HK-2 (cell line): ENCODE data around the gene CCR6.

Experiments used
- DNase-seq: peaks from one replicate; pipeline ENCODE4 v3.0.0-alpha.2; 2018; ENCODE audit not compliant: unreplicated experiment

Gene CCR6

GRCh38 chr6:167120583-167120903 lies 2.4 kb upstream of the CCR6 start:
- DNase-seq = no peak

DNA sequence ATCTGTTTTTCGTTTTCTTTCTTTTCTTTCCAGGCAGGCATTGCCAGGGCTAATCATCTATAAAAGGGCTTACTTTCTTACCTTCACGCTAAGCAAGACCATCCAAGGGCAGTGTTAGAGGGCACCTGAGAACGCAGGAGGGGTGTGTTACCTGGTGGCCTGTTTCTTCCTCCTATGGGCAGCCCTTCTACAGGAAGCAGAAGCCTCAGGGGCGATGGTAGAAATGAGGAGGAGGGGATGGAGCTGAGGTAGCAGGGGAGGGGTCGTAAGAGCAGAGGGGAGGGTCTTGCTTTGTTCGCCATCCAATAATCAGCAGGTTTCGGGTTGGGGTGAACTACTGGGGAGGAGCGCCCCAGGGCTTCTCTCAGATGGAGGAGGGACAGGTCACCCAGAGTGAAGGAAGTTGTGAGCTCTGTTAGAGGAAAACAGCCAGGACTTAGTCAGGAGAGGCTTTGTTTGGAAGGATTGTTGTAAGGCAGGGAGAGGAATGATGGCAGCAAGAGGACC lies 1.5 kb upstream of the CCR6 start:
- DNase-seq = no peak

- DNase-seq = no peak
Measured at GRCh38 chr6:167122041-167122826, 662 bp upstream of the CCR6 start.

DNA sequence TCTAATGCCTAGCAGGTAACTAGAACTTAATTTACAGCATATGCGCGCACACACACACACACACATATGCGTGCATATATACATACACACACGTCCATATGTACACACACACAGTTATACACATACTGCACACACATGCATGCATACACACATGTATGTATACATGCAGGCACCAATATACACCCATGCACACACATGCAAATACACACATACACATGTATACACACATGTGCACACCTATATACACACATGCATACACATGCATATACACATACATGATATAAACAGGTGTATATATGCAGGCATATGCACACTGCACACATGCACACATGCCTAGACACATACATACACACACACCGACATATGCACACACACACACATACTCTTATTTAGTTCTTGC lies 1.9 kb downstream of the CCR6 start:
- no peak for DNase-seq

GRCh38 chr6:167125410-167125809 lies 2.5 kb downstream of the CCR6 start:
- no peak for DNase-seq

- DNase-seq = no peak
Measured at GRCh38 chr6:167125855-167126349, 3.0 kb downstream of the CCR6 start.

DNA sequence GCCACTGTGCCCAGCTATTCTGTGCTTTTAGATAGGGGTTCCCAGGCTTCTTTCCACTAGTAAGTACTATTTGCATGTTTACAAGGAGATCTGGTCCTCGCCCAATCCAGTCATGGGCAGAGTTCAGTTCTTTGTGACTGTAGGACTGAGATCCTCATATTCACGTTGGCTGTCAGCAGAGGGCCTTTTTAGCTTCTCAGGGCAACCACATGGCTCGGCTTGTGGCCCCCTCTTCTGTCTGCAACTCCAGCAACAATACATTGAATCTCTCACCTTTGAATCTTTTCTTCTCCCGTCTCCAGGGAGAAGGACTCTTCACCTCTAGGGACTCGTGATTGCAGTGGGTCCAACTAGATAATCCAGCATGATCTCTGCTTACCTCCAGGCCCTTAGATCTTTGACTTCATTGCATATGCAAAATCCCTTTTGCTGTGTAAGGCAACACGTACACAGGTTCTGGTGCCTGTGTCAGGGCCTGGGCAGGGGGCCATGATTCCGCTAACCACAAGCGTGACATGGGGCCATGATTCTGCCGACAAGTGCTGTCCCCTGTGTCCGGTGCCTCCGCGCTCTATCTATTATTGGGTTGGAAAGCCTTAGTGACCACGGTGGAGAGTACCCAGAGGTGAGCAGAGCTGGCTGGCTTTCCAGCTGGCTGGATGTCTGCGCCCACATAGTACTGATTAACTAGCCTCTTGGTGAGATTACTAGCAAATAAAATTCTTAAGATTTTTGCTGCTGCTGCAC lies 5.1 kb downstream of the CCR6 start:
- DNase-seq = peak; percentile 61

DNA sequence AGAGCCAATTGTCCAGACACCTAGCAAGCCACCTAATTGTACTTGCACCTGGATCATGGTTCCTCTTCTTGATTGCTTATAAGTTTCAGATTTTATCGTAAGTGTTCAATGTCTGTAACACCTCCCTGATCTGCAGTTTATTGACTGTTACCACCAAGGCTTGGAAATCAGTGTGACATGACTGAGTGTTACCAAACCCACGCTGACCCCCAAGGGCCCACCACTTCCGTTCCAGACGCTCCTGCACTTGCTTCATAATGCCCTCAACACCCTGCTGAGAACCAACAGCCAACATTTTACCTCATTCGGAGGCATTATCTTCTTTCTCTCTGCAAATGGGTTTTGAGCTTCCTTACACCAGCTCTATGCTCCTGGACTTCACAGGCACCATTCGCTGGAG lies 6.3 kb downstream of the CCR6 start:
- no peak for DNase-seq

DNA sequence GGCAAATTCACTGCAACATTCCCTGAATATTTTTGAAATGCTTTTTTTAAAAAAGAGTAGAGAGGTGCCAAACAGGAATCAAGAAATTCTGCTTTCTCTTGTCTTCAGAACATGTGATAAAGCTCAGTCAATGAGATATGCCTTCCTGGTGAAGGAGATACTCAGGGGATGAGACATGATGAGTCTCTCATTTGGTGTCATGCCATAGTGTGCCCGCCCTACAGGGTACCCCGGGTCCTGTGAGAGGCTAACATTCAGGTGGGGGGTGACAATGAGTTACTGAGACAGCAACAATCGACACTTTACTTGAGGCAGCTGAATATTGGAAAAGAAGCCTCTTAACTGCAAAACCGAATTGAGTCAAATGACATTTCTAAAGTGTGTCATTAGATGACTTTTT lies 6.7 kb downstream of the CCR6 start:
- no peak for DNase-seq

GRCh38 chr6:167130008-167130677 lies 7.2 kb downstream of the CCR6 start:
- DNase-seq = no peak

DNA sequence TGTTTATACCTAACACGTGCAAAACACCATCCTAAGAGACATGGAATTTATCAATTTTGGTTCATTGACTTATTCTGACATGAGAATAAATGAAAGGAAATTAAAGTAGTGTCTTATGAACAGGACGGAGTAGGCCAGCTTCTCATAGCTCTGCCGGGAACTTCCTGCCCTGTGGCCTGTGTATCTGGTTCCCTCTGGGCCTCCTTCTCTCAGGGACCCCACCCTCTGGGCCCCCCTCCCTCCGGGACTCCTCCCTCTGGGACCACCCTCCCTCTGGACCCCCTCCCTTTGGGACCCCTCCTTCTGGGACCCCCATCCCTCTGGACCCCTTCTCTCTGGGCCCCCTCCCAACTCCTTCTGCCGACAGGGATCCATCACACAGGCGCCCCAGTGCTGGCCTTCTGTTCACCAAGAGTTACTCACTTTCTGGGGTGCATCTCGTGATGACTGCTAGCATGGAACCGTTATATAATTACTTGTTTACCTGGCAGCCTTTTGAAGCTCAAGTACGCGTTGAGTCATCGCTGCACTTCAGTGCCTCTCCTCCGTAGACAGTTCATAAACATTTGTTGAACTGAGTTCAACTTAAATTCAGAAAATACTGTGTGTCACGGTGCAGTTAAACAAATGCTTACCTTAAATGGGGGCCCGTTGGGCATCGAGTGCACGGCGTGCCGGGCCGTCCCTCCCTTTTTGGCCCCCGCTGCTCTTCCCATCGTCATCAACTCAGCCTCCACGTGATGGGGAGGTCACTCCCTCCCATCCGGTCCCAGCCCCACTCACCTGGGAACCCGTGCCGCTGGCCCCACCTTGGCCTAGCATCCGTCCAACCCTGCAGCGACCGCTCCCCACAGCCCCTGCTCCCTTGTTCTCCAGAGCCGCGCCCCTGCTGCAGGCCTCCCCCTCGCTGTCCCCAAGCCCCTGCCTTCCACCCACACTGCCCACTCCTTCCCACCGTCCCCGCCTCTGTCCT lies 8.1 kb downstream of the CCR6 start:
- DNase-seq = no peak

DNA sequence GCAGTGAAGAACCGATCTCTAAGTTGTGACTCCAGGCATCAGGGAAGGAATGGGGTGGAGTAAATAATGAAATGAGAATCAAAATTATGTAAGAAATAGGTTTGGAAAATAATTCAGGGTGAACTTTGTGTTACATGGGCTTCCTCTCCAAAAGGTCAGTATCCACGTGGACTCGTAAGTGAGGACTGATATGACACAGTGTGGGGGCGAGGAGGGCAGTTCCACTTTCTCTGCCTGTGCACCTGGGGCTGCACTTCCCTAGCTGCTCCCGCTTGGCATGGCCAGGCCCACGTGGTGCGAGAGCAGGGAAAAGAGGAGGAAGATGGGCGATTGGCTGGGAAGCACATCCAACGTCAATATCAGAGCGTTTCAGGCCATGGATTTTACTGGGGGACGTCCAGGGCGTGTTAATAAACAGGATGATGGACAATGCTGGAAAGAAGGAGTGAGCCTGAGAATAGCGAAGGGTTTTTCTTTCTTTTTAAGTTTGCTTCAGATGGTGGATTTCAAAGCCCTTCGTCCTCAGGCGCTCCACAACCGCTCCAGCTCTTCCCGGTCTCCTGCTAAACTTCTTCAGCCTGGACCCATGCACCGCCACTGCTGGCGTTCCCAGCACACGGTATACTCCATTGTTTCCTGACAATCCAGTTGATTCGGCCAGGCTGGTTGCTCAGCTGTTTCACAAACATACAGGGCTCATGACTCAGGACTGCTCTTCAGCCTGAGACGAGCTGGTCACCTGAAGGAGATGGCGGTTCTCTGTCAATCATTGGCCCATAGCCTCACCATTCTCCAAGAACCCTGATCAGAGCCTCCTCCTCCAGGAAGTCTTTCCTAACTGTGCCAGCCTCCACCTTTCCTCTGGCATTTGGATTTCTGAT lies 11.8 kb downstream of the CCR6 start:
- peak; percentile 29 for DNase-seq

- DNase-seq = no peak
Measured at GRCh38 chr6:167136376-167136775, 13.5 kb downstream of the CCR6 start.

- no peak for DNase-seq
Measured at GRCh38 chr6:167137081-167137480, 14.2 kb downstream of the CCR6 start.

GRCh38 chr6:167137881-167138280 lies 15.0 kb downstream of the CCR6 start:
- DNase-seq = no peak

GRCh38 chr6:167139761-167140160 lies 16.9 kb downstream of the CCR6 start:
- DNase-seq = no peak

GRCh38 chr6:167140589-167141474 lies 17.9 kb downstream of the CCR6 start:
- no peak for DNase-seq

GRCh38 chr6:167141667-167142432 lies 19.0 kb downstream of the CCR6 start:
- peak; percentile 46 for DNase-seq

DNA sequence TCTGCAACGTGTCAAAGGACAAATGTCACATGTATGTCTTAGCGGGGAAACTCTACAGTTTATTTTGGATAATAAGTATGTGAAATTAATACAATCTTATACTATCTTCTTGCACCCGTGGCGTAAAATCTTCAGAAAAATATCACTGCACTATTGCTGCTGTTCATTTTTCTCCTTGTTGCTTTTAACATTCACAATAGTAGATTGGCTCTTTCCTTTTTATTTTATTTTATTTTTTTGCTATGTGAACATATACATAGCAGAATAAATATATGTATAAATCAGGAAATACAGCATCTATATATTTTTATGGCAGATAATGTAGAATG lies 19.5 kb downstream of the CCR6 start:
- no peak for DNase-seq
